Measurements from ENCODE around the gene HDAC2. TPM values are rescaled to one million over a fixed set of nuclear protein-coding genes. Genes with fewer than 3 reads are reported as not detected.
"Not testable (repeated sequence)": the region's sequence is repeated elsewhere in the genome, so short reads cannot be mapped to it uniquely, and the experiment has no call there.

HDAC2 gene
- 10 to 100 TPM; 44.1 to 70.9 (median 50.2) TPM for total RNA-seq

GRCh38 chr6:113970805-113971676 lies at the start of gene HDAC2:
HDAC2 (minus strand) TSS chr6:113971148; CDS start chr6:113970908, 240 bp downstream.
- TF ChIP-seq CTCF (IDR thresholded peaks at IDR 0.05) (peak in 1 of 6 experiments; percentile 18), POLR2A (IDR thresholded peaks at IDR 0.05) (peak; percentile 37 to 75)
- H3K27ac ChIP-seq, result peak within 1 kb of the TSS; percentile 86 to 95 (median 90)
- peaks cover 14 to 23% of the 10 kb centered on the region in 2 donors for H3K4me1 ChIP-seq
- WGBS, 2 donors, result 1% methylated on average over 48 to 58 of the region's 82 CpGs
- no peaks in the 10 kb centered on the region for H3K9me3 ChIP-seq
- intact Hi-C loops (cut with DNase I), result no loop called here
- H3K27me3 ChIP-seq, result no peaks in the 10 kb centered on the region
- peak within 1 kb of the TSS; percentile 89 to 99 (median 94) for H3K4me3 ChIP-seq (replicated peaks in 1 of 3)
- H3K36me3 ChIP-seq, result no peaks in the 10 kb centered on the region
- DNase-seq, result peak; percentile 84 to 86

- WGBS, 2 donors, result 93 to 94% methylated on average over 11 to 15 of the region's 15 CpGs
Observed at GRCh38 chr6:114020196-114020595, 49.2 kb upstream of the HDAC2 start.

GRCh38 chr6:114017146-114017545 lies 46.2 kb upstream of the HDAC2 start:
- 92 to 97% methylated on average over 6 of the region's 6 CpGs for WGBS, 2 donors
- H3K4me1 ChIP-seq; H3K4me3 ChIP-seq (replicated peaks in 1 of 3); H3K36me3 ChIP-seq; intact Hi-C loops (cut with DNase I); H3K9me3 ChIP-seq; H3K27me3 ChIP-seq; H3K27ac ChIP-seq; DNase-seq: not testable (repeated sequence)

More at GRCh38 chr6:114020196-114020595, 49.2 kb upstream of the HDAC2 start:
- H3K27me3 ChIP-seq, result no peaks in the 10 kb centered on the region
- H3K4me3 ChIP-seq (replicated peaks in 1 of 3), result no peak overlapping the region
- DNase-seq, result no peak
- H3K9me3 ChIP-seq, result no peaks in the 10 kb centered on the region
- intact Hi-C loops (cut with DNase I), result no loop called here
- no peaks in the 10 kb centered on the region for H3K4me1 ChIP-seq
- H3K27ac ChIP-seq, result no peak overlapping the region
- no peaks in the 10 kb centered on the region for H3K36me3 ChIP-seq
- no peak for TF ChIP-seq CTCF (IDR thresholded peaks at IDR 0.05)
- no peak for TF ChIP-seq POLR2A (IDR thresholded peaks at IDR 0.05)

GRCh38 chr6:114014106-114014505 lies 43.2 kb upstream of the HDAC2 start:
- H3K36me3 ChIP-seq; H3K9me3 ChIP-seq; H3K4me3 ChIP-seq (replicated peaks in 1 of 3); intact Hi-C loops (cut with DNase I); H3K27ac ChIP-seq; DNase-seq; H3K27me3 ChIP-seq; H3K4me1 ChIP-seq: not testable (repeated sequence)
- WGBS, 2 donors, result 72 to 80% methylated on average over 2 of the region's 2 CpGs

GRCh38 chr6:114011486-114011885 lies 40.5 kb upstream of the HDAC2 start:
- intact Hi-C loops (cut with DNase I); H3K4me1 ChIP-seq; H3K9me3 ChIP-seq; H3K27me3 ChIP-seq; H3K27ac ChIP-seq; H3K36me3 ChIP-seq; H3K4me3 ChIP-seq (replicated peaks in 1 of 3): not testable (repeated sequence)
- peak; percentile 19 to 20 for DNase-seq
- WGBS, 2 donors, result 52 to 64% methylated on average over 7 of the region's 7 CpGs

- Histone ChIP-seq H3K4me3 (replicated peaks in 1 of 3) (no peak overlapping the region), H3K36me3 (no peaks in the 10 kb centered on the region), H3K27me3 (no peaks in the 10 kb centered on the region), H3K4me1 (no peaks in the 10 kb centered on the region), H3K9me3 (no peaks in the 10 kb centered on the region), H3K27ac (no peak overlapping the region)
- WGBS, 2 donors, result 94 to 96% methylated on average over 2 of the region's 2 CpGs
- no peak for DNase-seq
- TF ChIP-seq CTCF (IDR thresholded peaks at IDR 0.05), result no peak
- no peak for TF ChIP-seq POLR2A (IDR thresholded peaks at IDR 0.05)
- intact Hi-C loops (cut with DNase I), result no loop called here
Observed at GRCh38 chr6:114010540-114010939, 39.6 kb upstream of the HDAC2 start.

Data from thyroid gland (tissue), 4 donors.